HG03159 (cell line): ENCODE data around the gene MMP25.

Experiments
- ATAC-seq: cut with Tn5 transposase; IDR thresholded peaks from one replicate; pipeline ENCODE4 v1.9.1; 2021; ENCODE audit warnings: mild to moderate bottlenecking, moderate library complexity; ENCODE audit not compliant: unreplicated experiment

The MMP25 gene

DNA sequence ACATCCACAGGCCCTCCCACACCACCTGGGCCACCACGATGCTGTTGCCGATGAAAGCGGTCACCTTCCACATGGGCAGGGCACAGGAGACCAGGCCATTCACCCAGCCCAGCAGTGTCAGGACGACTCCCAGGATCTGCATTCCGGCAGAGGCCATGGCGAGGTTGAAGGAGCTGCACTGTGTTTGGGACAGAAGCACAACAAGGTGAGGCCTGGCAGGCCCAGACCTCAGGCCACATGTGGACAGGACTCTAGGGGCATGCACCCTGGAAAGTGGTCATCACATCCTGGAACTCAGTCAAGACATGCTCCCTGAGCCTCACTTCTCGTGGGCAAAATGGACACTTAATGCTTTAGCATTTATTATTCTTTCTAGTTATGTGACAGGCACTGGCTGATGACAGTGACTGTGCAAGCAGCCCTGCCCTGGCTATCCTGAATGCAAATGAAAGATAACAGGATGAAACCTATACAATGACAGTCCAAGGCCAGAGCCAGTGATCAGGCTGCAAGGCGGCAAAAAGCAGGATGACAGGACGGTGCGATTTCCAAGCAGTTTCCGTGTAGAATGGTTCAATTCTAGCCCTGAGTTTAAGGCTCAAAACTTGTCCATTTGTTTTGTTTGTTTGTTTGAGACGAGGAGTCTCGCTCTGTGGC is 30.4 kb upstream of the MMP25 start:
- ATAC-seq = no peak

DNA sequence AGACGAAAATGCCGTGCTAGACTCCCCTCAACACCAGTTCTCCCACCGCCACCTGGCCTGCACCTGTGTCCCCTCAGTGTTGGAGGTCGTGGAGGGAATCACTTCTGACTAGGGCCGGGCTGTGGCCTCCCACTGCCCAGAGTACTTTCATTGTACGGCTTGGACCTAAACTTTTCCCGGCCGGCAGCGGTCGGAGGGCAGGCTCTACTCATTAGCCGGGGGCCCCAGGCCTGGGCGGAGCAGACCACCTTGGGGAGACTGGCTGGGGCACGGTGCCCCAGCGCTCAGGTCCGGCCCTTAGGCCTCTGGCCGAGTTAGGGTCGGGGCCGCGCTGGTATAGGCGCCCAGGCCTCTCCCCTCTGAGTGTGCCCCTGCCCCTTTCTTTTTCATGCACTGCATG is 29.0 kb upstream of the MMP25 start:
- no peak for ATAC-seq

DNA sequence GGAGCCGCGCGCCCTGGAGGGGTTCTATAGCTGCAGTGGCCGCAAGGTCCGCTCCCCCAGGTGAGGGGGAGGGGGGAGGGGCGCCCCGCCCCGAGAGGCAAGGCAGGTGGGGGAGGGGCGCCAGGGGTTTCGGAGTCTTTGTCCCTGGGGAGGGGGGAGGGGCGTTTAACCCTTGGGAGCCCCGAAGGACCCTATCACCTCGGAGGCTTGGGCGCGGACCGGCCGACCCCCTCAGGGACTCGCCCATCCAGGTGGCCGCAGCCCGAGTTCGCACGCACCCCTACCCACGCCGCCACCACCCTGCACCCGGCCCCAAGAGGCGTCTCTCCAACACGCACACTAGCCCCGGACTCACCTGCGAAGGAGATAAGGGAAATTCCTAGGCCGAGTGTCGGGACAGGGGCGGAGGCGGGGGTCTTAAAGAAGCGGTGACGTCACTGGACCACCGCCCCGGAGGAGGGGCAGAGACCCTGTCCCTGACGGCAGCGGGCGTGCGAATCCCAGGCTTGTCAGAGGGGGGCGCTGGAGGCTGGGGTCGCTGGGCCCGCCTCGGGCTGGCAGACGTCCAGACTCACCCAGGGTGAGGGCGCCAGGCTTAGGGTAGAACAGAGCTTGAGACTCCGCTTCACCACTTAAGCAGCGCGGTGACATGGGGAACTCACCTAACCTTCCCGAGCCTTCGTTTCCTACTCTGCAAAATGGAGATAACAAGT is 28.4 kb upstream of the MMP25 start, which contains the start of gene CLDN6:
Gene CLDN6, minus strand, starts transcription at position 390 of the 713 bp plus-strand sequence. CDS start 2,162 bp downstream, outside the sequence.
- ATAC-seq = no peak

DNA sequence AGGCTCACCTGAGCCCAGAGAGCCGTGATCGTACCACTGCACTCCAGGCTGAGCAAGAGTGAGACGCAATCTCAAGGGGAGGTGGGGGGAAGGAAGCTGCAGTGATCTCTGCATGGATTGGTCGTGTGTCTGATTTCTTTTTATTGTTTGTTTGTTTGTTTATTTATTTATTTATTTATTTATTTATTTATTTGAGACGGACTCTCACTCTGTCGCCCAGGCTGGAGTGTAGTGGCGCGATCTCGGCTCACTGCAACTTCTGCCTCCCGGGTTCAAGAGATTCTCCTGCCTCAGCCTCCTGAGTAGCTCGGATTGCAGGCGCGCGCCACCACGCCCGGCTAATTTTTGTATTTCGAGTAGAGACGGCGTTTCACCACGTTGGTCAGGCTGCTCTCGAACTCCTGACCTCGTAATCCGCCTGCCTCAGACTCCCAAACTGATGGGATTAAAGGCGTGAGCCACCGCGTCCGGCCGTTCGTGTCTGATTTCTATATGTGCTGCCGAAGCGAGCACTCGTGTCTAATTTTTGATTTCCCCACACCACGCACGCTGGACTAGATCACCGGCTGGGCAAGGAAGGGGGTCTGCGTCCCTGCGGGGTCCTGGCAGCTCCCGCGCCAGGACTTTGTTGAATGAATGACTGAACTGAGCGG is 26.6 kb upstream of the MMP25 start:
- ATAC-seq = no peak

DNA sequence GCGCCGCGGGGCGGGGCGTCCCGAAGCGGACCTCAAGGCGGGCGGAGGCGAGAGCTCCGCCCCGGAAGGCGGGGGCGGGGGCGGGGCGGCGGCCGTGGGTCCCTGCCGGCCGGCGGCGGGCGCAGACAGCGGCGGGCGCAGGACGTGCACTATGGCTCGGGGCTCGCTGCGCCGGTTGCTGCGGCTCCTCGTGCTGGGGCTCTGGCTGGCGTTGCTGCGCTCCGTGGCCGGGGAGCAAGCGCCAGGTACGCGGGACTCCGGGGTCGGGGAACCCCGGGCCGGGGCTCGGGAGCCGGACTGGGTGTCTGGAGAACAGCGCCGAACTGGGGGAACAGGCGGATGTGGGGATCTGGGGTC is 26.1 kb upstream of the MMP25 start, which contains the start of gene TNFRSF12A:
Gene TNFRSF12A, plus strand, starts transcription at position 122 of the 357 bp plus-strand sequence. Its CDS starts 30 bp downstream, at position 152.
- no peak for ATAC-seq

DNA sequence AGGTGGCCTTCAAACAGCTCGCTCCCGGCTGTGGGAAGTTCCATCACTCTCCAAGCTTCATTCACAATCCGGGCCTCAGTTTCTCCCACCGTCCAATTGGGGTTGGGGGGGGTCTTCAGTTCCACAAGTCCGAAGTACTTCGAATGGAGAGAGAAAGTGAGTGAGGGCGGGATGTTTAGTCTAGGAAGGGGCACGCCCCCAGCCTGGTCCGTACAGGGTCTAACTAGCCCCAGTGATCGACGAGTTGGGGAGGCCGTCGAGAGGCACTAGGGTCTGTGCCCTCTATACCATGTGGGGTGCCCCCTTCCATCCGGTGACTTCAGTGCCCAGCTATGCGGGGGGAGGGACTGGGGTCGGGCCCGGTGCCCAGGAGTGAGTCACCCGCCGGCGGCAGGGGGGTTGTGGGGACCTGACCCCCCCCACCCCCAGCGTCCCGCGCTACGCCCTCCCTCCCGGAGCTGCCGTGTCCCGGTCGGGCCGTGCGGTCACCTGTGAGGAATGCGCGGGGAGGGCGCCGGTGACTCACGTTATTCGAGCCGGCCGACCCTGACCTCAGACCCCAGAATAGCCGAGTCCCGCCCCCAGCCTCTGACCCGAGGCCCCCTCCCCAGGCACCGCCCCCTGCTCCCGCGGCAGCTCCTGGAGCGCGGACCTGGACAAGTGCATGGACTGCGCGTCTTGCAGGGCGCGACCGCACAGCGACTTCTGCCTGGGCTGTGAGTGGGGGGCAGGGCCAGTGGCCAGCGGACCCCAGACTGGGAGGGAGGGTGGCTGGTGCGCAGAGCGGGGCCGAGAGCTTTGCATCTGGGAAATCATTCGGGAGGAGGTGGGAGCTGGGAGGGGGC is 25.5 kb upstream of the MMP25 start:
- ATAC-seq = no peak

DNA sequence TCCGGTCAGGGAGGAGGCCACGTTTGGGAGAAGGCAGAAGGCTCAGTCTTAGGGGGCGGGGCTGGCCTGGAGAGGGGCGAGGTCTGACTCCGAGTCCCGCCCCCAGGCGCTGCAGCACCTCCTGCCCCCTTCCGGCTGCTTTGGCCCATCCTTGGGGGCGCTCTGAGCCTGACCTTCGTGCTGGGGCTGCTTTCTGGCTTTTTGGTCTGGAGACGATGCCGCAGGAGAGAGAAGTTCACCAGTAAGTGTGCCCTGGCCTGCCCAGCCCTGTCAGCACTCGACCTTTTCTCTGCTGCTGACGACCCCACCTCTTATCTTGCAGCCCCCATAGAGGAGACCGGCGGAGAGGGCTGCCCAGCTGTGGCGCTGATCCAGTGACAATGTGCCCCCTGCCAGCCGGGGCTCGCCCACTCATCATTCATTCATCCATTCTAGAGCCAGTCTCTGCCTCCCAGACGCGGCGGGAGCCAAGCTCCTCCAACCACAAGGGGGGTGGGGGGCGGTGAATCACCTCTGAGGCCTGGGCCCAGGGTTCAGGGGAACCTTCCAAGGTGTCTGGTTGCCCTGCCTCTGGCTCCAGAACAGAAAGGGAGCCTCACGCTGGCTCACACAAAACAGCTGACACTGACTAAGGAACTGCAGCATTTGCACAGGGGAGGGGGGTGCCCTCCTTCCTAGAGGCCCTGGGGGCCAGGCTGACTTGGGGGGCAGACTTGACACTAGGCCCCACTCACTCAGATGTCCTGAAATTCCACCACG is 24.7 kb upstream of the MMP25 start:
- no peak for ATAC-seq

DNA sequence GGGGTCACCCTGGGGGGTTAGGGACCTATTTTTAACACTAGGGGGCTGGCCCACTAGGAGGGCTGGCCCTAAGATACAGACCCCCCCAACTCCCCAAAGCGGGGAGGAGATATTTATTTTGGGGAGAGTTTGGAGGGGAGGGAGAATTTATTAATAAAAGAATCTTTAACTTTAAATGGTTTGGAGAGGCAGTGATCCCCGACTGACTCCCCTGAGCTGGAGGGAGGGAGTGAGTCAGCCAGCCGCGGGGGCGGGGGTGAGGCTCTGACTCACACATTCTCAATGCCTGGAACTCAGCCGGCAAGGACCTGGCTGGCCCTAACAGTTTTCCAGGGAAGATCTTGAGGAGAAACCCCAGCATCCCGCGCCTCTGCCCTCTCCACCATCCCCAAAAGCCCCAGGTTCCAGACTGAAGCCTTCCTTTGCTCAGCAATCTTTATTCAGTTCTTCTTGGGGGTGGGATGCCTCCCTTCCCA is 24.1 kb upstream of the MMP25 start:
- no peak for ATAC-seq

DNA sequence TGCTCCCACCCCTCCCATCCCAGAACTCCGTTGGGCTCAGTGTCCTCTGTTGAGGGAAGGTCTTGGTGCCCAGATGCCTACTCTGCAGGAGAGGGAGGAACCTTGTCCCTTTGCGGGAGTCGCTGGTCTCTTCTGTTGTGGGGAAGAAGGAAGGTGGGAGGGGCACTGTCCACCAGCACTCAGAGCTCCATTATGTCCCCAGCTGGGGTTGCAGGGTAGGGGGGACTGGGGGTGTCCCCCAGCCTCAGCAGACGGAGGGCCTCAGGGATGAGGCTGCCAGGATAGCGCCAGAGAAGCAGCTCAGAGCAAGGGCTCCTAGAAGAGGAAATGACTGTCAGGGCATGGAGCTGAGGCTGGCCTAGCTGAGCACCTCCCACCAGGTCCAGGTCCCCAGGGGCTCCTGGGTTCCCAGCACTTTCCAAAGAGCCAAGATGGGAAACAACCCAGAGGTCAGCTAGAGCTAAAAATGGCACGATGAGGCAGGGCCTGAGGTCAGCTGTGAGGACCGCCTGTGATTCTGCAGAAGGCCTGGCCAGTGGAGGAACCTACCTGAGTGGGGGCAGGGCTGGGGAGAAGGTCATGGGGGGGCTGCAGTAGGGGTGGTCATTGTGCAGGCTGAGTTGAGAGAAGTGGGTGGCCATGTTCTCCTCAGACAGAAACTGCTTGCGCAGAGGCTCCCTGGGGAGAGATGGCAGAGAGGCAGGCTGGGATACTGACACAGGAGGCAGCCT is 23.5 kb upstream of the MMP25 start:
- ATAC-seq = no peak

DNA sequence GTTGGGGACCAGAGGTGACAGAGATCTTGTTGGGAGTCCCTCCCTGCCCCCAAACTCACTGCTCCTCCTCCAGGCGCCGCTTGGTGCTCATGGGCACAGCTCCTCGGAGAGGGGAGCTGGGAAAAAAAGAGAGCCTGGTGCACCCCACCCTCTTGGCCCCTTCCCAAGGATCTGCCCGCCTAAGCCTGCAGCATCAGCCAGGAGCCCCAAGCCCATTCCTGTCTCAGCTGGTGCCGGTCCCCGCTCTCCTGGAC is 23.0 kb upstream of the MMP25 start:
- ATAC-seq = no peak

DNA sequence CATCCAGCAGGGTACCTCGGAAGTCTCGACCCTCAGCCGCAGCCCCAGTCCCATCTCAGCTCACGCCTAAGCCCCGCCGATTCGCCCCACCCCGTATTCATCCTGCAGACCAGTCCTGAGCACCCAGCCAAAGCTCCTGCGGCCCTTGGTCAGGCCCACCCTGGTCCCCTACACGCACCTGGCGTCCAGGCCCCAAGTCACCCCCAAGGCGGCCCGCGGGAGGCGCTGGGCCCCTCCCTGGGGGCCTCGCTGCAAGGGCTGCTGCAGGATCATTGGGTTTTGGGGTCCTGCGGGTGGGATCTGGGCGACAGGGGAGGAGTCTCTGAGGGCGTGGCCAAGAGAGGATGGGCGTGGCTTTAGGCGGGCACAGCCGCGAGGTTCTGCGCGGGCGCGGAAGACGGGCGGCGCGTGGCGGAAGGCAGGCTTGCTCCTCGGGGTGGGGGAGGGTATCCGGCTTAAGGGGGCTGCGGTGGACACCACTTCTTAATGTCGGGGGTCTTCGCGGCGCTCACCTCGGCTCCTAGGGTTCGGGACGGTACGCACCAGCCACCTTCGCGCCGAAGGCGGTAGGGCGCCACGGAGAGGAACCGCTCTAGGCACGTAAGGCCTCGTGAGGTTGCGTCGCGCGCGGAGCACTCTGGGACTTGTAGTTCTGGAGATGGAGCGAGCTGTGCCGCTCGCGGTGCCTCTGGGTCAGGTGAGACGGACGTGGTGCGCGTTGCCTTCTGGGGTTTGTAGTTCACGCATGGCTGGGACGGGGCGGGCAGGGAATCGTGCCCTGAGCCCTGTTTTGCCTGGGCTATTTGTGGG is 22.5 kb upstream of the MMP25 start, which contains the start of the genes HCFC1R1 and THOC6:
Gene HCFC1R1, minus strand, starts transcription at position 274 of the 810 bp plus-strand sequence. Its CDS starts 1 bp downstream, at position 273.
Gene THOC6, plus strand, starts transcription at position 367 of the 810 bp plus-strand sequence. Its CDS starts 292 bp downstream, at position 659.
- ATAC-seq = peak; percentile 75

DNA sequence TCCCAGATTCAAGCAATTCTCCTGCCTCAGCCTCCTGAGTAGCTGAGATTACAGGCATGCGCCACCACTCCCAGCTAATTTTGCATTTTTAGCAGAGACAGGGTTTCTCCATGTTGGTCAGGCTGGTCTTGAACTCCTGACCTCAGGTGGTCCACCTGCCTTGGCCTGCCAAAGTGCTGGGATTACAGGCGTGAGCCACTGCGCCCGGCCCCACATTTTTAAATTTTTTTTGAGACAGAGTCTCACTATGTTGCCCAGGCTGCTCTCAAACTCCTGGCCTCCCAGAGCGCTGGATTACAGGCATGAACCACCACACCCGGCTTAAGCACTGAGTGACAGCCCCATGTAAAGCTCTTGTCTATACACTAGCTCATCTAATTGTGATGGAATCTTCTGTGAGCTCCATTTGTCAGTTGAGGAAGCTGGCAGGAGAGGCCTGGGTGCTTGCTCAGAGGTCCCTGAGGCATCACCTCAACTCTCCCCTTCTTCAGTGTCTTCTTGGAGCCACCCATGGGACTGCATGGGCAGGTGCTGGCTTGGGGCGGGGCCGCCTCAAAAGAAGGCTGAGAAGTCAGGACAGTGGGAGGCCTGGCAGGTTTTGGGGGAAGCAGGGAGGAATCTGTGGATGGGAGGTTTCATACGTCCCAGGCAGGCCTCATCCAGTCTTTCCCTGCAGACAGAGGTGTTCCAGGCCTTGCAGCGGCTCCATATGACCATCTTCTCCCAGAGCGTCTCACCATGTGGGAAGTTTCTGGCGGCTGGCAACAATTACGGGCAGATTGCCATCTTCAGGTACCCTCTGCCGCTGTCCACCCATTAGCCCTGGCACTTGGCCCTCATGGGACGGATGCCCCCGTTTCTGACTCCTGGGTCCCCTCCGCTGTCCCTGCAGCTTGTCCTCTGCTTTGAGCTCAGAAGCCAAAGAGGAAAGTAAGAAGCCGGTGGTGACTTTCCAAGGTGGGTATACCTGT is 21.0 kb upstream of the MMP25 start:
- ATAC-seq = no peak

DNA sequence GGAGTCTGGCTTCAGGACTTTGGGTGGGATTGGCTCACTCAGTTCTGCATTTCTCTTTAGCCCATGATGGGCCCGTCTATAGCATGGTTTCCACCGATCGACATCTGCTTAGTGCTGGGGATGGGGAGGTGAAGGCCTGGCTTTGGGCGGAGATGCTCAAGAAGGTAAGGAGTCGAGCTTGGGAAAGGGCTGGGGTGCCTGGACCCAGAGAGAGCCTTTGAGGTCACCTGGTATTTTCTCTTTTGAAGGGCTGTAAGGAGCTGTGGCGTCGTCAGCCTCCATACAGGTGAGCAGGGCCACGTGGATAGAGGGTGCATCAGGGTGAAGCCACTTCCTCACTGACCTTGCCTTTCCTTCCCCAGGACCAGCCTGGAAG is 20.4 kb upstream of the MMP25 start:
- ATAC-seq = no peak

DNA sequence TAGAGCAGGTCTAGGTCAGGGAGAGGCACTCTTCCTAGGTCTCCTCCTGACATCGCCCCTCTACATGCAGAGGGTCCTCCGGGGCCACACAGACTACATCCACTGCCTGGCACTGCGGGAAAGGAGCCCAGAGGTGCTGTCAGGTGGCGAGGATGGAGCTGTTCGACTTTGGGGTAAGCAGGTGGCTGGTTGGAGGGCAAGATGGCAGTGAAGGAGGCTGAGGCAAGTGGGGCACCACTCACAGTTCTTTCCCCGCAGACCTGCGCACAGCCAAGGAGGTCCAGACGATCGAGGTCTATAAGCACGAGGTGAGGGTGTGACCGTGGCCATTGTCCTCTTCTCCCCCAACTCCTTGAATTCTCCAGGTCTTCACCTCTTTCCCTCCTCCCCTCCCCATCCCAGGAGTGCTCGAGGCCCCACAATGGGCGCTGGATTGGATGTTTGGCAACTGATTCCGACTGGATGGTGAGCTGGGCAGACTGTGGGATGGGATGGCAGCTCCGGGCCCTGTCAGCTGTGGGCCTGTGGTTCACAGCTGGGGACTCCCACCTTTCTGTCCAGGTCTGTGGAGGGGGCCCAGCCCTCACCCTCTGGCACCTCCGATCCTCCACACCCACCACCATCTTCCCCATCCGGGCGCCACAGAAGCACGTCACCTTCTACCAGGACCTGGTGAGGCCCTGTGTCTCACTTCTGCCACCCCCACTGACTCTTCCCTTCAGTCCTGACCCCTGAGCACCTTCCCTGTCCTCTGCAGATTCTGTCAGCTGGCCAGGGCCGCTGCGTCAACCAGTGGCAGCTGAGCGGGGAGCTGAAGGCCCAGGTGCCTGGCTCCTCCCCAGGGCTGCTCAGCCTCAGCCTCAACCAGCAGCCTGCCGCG is 19.5 kb upstream of the MMP25 start:
- no peak for ATAC-seq

DNA sequence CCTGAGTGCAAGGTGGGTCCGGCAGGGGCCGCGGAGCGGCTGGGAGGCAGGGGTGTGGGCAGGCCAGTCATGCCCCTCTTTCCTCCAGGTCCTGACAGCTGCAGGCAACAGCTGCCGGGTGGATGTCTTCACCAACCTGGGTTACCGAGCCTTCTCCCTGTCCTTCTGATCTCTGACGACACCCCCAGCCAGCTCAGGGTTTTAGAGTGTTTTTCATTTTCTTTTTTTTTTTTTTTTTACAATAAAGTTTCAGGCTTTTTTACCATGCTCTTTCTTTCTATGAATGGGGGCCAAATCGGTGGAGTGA is 18.9 kb upstream of the MMP25 start:
- no peak for ATAC-seq

DNA sequence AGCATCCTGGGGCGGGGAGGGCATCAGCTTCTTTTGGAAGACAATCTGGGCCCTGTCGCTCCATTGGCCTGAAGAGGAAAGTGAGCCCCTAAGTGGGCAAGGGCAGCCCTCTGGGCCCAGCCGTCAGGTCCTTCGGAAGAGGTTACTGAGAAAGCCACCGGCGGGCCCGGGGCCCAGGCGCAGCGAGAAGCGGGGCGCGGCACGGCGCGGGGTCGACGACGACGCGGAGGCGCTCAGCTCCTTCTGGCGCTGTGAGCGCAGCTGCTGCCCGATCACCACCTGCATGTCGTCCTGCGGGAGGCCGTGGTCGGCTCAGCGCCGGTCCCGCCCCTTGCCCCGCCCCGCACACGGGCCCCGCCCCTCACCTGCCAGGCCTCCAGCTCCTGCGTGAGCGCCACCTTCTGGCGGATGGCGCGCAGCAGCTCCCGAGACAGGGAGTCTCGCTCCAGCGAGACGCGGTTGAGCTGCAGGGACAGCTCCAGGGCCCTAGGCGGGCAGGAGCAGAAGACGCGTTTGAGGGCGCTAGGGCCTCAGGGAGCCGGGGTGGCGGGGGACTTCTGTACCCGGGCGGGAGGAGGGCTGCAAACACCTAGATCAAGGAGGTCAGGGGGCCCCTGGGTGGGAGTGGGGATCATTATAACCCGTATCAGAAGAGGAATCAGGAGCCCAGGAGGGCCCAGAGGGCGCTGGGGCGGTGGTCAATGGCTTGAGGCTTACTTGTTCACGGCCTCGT is 18.2 kb upstream of the MMP25 start:
- ATAC-seq = no peak
